Measurements from ENCODE around the gene KLF11.

The KLF11 gene

DNA sequence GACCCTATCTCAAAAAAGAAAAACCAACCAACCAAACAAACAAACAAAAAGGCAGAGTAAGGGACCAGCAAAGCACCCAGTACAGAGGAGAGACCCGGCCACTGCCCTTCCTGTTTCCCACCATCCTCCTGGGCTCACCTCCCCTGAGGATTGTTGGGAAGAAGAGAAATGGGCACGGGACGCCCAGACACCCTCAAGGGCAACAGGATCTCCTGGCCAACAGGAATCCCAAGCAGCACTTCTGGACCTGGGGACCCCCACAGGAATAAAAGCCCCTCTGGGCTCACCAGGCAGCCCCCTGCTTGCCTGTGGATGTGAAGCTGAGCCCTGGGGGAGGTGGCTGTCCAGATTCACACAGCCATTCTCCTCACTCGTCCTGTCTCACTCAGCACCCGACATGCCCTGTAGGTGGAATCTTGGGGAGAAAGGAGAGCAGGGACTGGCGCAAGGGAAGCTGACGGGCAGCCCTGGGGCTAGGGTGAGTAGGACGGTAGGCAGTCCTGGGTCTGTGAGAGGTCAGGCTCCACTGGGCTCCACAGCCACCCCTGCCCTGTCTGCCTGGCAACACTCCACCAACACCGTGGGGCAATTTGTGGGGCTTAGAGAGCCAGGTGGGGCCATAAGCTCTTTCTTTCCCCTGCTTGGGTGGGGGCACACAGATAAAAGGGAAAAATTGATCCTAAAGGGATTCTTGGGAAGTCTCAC is 18.0 kb downstream of the KLF11 start:
- no peak for TF ChIP-seq CTCF (IDR thresholded peaks at IDR 0.05; ENCODE audit: low read length, missing control alignments)
- DNase-seq (ENCODE audit: low read depth) = no peak
- H3K4me3 ChIP-seq (replicated peaks; ENCODE audit: low read depth, low read length) = no peak overlapping the region

DNA sequence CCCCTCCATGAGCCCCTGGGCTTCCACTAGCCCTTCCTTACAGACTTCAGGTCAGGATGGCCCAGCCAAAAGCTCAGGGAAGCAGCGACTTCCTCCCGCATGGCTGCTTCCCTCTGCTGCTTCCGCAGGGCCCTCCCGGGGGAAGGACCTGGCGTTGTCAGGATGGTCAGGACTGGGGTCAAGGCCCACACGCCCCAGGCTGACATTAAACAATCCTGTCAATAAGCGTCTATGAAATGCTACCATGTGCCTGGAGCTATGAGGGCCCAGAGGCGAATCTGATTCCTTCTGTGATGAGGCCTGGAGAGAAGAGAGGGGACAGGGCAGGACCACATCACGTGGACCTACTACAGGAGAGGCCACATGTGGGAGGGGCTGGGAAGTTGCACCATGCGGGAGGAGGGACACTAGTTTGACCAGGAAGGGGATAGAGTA is 19.6 kb downstream of the KLF11 start:
- TF ChIP-seq CTCF (IDR thresholded peaks at IDR 0.05; ENCODE audit: low read length, missing control alignments) = no peak
- no peak for DNase-seq (ENCODE audit: low read depth)
- no peak overlapping the region for H3K4me3 ChIP-seq (replicated peaks; ENCODE audit: low read depth, low read length)

DNA sequence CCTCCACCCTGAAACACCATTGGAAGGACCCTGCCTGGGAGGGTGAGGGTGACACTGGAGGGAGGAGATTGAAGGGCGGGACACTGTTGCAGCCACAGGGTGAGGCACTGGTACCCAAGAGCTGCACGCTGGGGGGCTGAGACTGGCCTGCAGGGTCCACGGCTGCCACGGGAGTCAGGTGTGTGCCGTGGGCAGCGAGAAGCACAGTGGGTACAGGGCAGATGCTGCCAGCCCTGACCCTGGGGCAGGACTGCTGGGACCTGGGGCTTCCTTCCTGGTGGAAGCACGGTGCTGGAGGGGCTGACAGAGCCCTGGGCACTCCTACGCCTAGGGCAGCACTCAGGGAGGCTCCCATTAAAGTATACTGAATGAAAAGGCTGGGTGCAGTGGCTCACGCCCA is 20.2 kb downstream of the KLF11 start:
- no peak for DNase-seq (ENCODE audit: low read depth)
- no peak overlapping the region for H3K4me3 ChIP-seq (replicated peaks; ENCODE audit: low read depth, low read length)
- no peak for TF ChIP-seq CTCF (IDR thresholded peaks at IDR 0.05; ENCODE audit: low read length, missing control alignments)

- TF ChIP-seq CTCF (IDR thresholded peaks at IDR 0.05; ENCODE audit: low read length, missing control alignments) = no peak
- DNase-seq (ENCODE audit: low read depth) = no peak
- H3K4me3 ChIP-seq (replicated peaks; ENCODE audit: low read depth, low read length) = no peak overlapping the region
Measured at GRCh38 chr2:10064932-10065772, 21.8 kb downstream of the KLF11 start.

- no peak overlapping the region for H3K4me3 ChIP-seq (replicated peaks; ENCODE audit: low read depth, low read length)
- DNase-seq (ENCODE audit: low read depth) = no peak
- TF ChIP-seq CTCF (IDR thresholded peaks at IDR 0.05; ENCODE audit: low read length, missing control alignments) = no peak
Measured at GRCh38 chr2:10065773-10066055, 22.4 kb downstream of the KLF11 start.

DNA sequence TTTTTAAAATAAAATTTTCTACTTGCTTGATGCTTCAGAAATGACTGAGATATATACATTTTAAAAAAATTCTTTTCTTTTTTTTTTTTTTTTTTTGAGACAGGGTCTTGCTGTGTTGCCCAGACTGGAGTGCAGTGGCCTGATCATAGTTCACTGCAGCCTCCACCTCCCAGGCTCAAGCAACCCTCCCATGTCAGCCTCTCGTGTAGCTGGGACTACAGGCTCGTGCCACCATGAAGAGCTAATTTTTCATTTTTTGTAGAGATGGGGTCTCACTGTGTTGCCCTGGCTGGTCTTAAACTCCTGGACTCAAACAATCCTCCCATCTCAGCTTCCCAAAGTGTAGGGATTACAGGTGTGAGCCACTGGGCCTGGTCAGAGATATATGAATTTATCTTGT is 24.0 kb downstream of the KLF11 start:
- H3K4me3 ChIP-seq (replicated peaks; ENCODE audit: low read depth, low read length) = no peak overlapping the region
- no peak for DNase-seq (ENCODE audit: low read depth)
- TF ChIP-seq CTCF (IDR thresholded peaks at IDR 0.05; ENCODE audit: low read length, missing control alignments) = no peak

Measured in fibroblast of pulmonary artery (primary cell).